HG03045 (cell line): ENCODE data around the gene CDKN1C.

Experiments used
- ATAC-seq: cut with Tn5 transposase; IDR thresholded peaks from one replicate; pipeline ENCODE4 v1.9.1; 2021; ENCODE audit warnings: mild to moderate bottlenecking, moderate library complexity; ENCODE audit not compliant: unreplicated experiment

The CDKN1C gene

GRCh38 chr11:2890466-2891294 is 5.1 kb upstream of the CDKN1C start:
- no peak for ATAC-seq

GRCh38 chr11:2889362-2890273 is 4.0 kb upstream of the CDKN1C start:
- ATAC-seq: no peak

- ATAC-seq: no peak
Observed at GRCh38 chr11:2888266-2888968, 2.8 kb upstream of the CDKN1C start.

GRCh38 chr11:2887515-2888195 is 2.1 kb upstream of the CDKN1C start:
- no peak for ATAC-seq

- ATAC-seq: no peak
Observed at GRCh38 chr11:2886936-2887335, 1.4 kb upstream of the CDKN1C start.

- ATAC-seq: peak; percentile 4
Observed at GRCh38 chr11:2886191-2886894, 768 bp upstream of the CDKN1C start.

GRCh38 chr11:2885017-2885677 is 428 bp downstream of the CDKN1C start:
- ATAC-seq: no peak

GRCh38 chr11:2883979-2884815 is 1.4 kb downstream of the CDKN1C start:
- no peak for ATAC-seq

GRCh38 chr11:2883640-2883978 is 2.0 kb downstream of the CDKN1C start:
- no peak for ATAC-seq

- no peak for ATAC-seq
Observed at GRCh38 chr11:2882396-2883110, 3.0 kb downstream of the CDKN1C start.

- ATAC-seq: no peak
Observed at GRCh38 chr11:2881981-2882375, 3.6 kb downstream of the CDKN1C start.

- ATAC-seq: no peak
Observed at GRCh38 chr11:2881076-2881980, 4.2 kb downstream of the CDKN1C start.

GRCh38 chr11:2880646-2881045 is 4.9 kb downstream of the CDKN1C start:
- ATAC-seq: no peak

- ATAC-seq: no peak
Observed at GRCh38 chr11:2878782-2879181, 6.8 kb downstream of the CDKN1C start.

GRCh38 chr11:2877474-2877873 is 8.1 kb downstream of the CDKN1C start:
- ATAC-seq: no peak

- no peak for ATAC-seq
Observed at GRCh38 chr11:2874963-2875362, 10.6 kb downstream of the CDKN1C start.
